IMR-90 (cell line): ENCODE data around the gene POLD1.

Experiments
- BHLHE40 ChIP-seq: fragments of 150-350 bp; IDR thresholded peaks from 2 replicates; pipeline ENCODE4 v1.6.1; 2016; ENCODE audit warnings: mild to moderate bottlenecking, low read depth, low read length
- CTCF ChIP-seq: conservative IDR thresholded peaks from 2 replicates; pipeline ENCODE4 v1.5.1; 2012; ENCODE audit warnings: mild to moderate bottlenecking, low read depth, low read length, improper control_type of control experiment
- ELK1 ChIP-seq: fragments of 150-350 bp; IDR thresholded peaks from 2 replicates; pipeline ENCODE4 v1.6.1; 2016; ENCODE audit warnings: low read depth, mild to moderate bottlenecking, low read length, moderate library complexity, borderline replicate concordance
- FOS ChIP-seq: fragments of 150-350 bp; IDR thresholded peaks from 2 replicates; pipeline ENCODE4 v1.6.1; 2016; ENCODE audit warnings: low read depth, low read length
- MAZ ChIP-seq: IDR thresholded peaks from 2 replicates; pipeline ENCODE4 v1.6.1; 2012; ENCODE audit warnings: low read depth, mild to moderate bottlenecking, low read length, improper control_type of control experiment, moderate library complexity, borderline replicate concordance
- MXI1 ChIP-seq: IDR thresholded peaks from 2 replicates; pipeline ENCODE4 v1.6.1; 2012; ENCODE audit warnings: low read depth, mild to moderate bottlenecking, low read length, moderate library complexity, borderline replicate concordance
- NFE2L2 ChIP-seq: fragments of 150-350 bp; IDR thresholded peaks from 2 replicates; pipeline ENCODE4 v1.6.1; 2016; ENCODE audit warnings: low read depth, mild to moderate bottlenecking, low read length
- POLR2A ChIP-seq: IDR thresholded peaks from 2 replicates; pipeline ENCODE4 v1.6.1; 2012; ENCODE audit warnings: mild to moderate bottlenecking, low read depth, low read length
- RAD21 ChIP-seq: IDR thresholded peaks from 2 replicates; pipeline ENCODE4 v1.6.1; 2012; ENCODE audit warnings: low read length, improper control_type of control experiment
- RCOR1 ChIP-seq: IDR thresholded peaks from 2 replicates; pipeline ENCODE4 v1.6.1; 2012; ENCODE audit warnings: mild to moderate bottlenecking, low read length, improper control_type of control experiment; ENCODE audit not compliant: insufficient replicate concordance
- SMC3 ChIP-seq: fragments of 150-350 bp; IDR thresholded peaks from 2 replicates; pipeline ENCODE4 v1.6.1; 2016; ENCODE audit warnings: low read depth, mild to moderate bottlenecking, antibody characterized with exemption, low read length, moderate library complexity

DNA sequence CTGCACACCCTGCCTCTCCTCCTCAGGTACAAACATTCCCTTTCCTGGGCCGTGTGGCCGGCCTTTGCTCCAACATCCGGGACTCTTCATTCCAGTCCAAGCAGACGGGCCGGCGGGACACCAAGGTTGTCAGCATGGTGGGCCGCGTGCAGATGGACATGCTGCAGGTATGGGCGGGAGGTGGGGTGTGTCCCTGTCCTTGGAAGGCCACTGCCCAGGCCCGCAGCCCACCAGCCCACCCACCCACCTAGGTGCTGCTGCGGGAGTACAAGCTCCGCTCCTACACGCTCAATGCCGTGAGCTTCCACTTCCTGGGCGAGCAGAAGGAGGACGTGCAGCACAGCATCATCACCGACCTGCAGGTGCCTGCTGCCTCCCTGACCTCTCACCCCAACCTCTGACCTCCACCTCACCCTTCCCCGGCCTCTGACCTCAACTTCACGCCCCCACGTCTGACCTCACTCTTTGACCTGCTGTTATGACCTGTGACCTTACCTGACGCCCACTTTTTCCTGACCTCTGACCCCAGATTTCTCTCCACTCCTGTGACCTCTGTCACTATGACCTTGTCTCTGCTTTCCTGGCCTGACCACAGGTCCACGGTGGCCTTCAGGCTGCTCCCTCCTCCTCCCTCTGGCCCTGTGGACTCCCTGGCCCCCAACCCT lies 22.1 kb downstream of the POLD1 start:
- TF ChIP-seq CTCF: no peak
- TF ChIP-seq MAZ: no peak
- TF ChIP-seq ELK1: no peak
- no peak for TF ChIP-seq MXI1
- TF ChIP-seq RAD21: no peak
- TF ChIP-seq SMC3: no peak
- TF ChIP-seq POLR2A: no peak
- no peak for TF ChIP-seq RCOR1
- TF ChIP-seq FOS: no peak
- TF ChIP-seq BHLHE40: no peak
- no peak for TF ChIP-seq NFE2L2
